ENCODE measurements around the gene MIXL1. TPM values are rescaled to one million over a fixed set of nuclear protein-coding genes. Genes with fewer than 3 reads are reported as not detected.

The MIXL1 gene
- total and polyA plus RNA-seq, 4 donors = 0.19 to 0.51 TPM; not detected in 2

- Histone ChIP-seq H3K9me3 (ENCODE audit: control insufficient read depth, low read length) (no peaks in the 10 kb centered on the region), H3K27me3 (ENCODE audit: control insufficient read depth in 1 of 2, insufficient read depth in 2 of 2, low read length in 1 of 2) (no peaks in the 10 kb centered on the region), H3K27ac (ENCODE audit: low read depth in 1 of 2, low read length in 2 of 2) (no peak overlapping the region), H3K36me3 (ENCODE audit: control insufficient read depth in 1 of 2, insufficient read depth in 2 of 2, low read length in 1 of 2) (no peaks in the 10 kb centered on the region), H3K4me3 (ENCODE audit: low read length in 2 of 2) (no peak overlapping the region), H3K4me1 (ENCODE audit: control insufficient read depth in 1 of 2, insufficient read depth in 2 of 2, low read length in 2 of 2) (no peaks in the 10 kb centered on the region)
- DNase-seq = no peak
- 88 to 93% methylated on average over 17 of the region's 17 CpGs for WGBS, 2 donors
- ATAC-seq (ENCODE audit: low FRiP score) = no peak
- intact Hi-C loops (cut with DNase I) = no loop called here
These were observed 14.0 kb upstream of the MIXL1 start for GRCh38 chr1:226209307-226210059.

DNA sequence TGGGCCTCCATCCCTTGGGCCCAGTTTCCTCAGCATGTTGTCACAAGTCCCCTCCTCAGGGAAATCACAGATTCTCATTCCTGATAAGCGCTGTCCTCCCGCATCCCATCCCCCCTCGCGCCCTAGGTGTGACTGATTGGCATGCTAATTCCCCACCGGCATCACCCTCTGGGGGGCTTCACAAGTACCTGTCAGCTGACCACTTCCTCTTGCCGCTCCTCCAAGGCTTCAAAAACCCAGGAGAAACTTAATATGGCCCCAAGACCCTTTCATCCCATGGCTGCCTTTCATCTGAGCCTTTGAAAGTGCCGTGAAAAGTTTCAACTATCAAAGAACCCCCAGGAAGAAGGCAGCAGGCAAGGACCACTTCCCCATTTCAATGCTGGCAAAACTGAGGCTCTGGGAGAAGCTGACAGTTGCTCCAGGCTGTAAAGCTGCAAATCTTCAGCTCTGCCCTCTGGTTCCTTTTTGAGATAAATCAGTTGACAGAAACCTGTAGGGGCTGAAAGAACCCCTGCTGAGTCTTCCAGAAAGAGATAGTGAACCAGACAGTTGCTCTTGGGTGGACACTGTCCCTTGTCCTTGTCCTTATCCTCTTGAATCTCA lies 12.8 kb upstream of the MIXL1 start:
- Histone ChIP-seq H3K36me3 (ENCODE audit: control insufficient read depth in 1 of 2, insufficient read depth in 2 of 2, low read length in 1 of 2) (no peaks in the 10 kb centered on the region), H3K4me1 (ENCODE audit: control insufficient read depth in 1 of 2, insufficient read depth in 2 of 2, low read length in 2 of 2) (no peaks in the 10 kb centered on the region), H3K9me3 (ENCODE audit: control insufficient read depth, low read length) (no peaks in the 10 kb centered on the region), H3K27me3 (ENCODE audit: control insufficient read depth in 1 of 2, insufficient read depth in 2 of 2, low read length in 1 of 2) (no peaks in the 10 kb centered on the region), H3K27ac (ENCODE audit: low read depth in 1 of 2, low read length in 2 of 2) (no peak overlapping the region), H3K4me3 (ENCODE audit: low read length in 2 of 2) (no peak overlapping the region)
- no peak for ATAC-seq (ENCODE audit: low FRiP score)
- intact Hi-C loops (cut with DNase I) = no loop called here
- DNase-seq = no peak
- WGBS, 2 donors = 83 to 87% methylated on average over 7 of the region's 7 CpGs

GRCh38 chr1:226211181-226211821 lies 12.2 kb upstream of the MIXL1 start:
- Histone ChIP-seq H3K36me3 (ENCODE audit: control insufficient read depth in 1 of 2, insufficient read depth in 2 of 2, low read length in 1 of 2) (no peaks in the 10 kb centered on the region), H3K9me3 (ENCODE audit: control insufficient read depth, low read length) (no peaks in the 10 kb centered on the region), H3K27me3 (ENCODE audit: control insufficient read depth in 1 of 2, insufficient read depth in 2 of 2, low read length in 1 of 2) (no peaks in the 10 kb centered on the region), H3K4me3 (ENCODE audit: low read length in 2 of 2) (no peak overlapping the region), H3K27ac (ENCODE audit: low read depth in 1 of 2, low read length in 2 of 2) (no peak overlapping the region), H3K4me1 (ENCODE audit: control insufficient read depth in 1 of 2, insufficient read depth in 2 of 2, low read length in 2 of 2) (no peaks in the 10 kb centered on the region)
- WGBS, 2 donors = 81% methylated on average over 5 of the region's 5 CpGs
- intact Hi-C loops (cut with DNase I) = no loop called here
- DNase-seq (no peak), ATAC-seq (ENCODE audit: low FRiP score) (no peak)

DNA sequence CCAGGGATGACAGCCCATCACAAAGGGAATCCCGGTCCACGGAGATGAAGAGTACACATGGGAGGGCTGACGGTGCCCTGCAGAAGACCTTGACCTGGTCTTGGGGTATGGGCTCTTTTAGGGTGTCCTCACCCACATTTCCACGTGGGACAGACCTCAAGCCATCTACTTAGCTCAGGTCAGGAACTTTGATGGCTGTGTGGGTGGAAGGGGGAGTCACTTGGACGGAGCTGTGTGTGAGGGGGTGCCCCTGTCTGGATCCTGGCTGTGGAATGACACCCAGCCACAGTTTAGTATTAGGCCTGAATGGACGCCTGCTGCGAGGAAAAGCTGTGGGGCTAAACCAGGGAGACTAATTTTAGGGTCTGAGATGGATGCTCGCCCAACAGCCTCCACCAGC lies 10.9 kb upstream of the MIXL1 start:
- H3K4me3 ChIP-seq (ENCODE audit: low read length in 2 of 2) = no peak overlapping the region
- intact Hi-C loops (cut with DNase I) = no loop called here
- H3K27ac ChIP-seq (ENCODE audit: low read depth in 1 of 2, low read length in 2 of 2) = no peak overlapping the region
- DNase-seq (no peak), ATAC-seq (ENCODE audit: low FRiP score) (no peak)
- no peaks in the 10 kb centered on the region for H3K9me3 ChIP-seq (ENCODE audit: control insufficient read depth, low read length)
- no peaks in the 10 kb centered on the region for H3K36me3 ChIP-seq (ENCODE audit: control insufficient read depth in 1 of 2, insufficient read depth in 2 of 2, low read length in 1 of 2)
- no peaks in the 10 kb centered on the region for H3K4me1 ChIP-seq (ENCODE audit: control insufficient read depth in 1 of 2, insufficient read depth in 2 of 2, low read length in 2 of 2)
- 91 to 92% methylated on average over 8 of the region's 8 CpGs for WGBS, 2 donors
- H3K27me3 ChIP-seq (ENCODE audit: control insufficient read depth in 1 of 2, insufficient read depth in 2 of 2, low read length in 1 of 2) = no peaks in the 10 kb centered on the region

DNA sequence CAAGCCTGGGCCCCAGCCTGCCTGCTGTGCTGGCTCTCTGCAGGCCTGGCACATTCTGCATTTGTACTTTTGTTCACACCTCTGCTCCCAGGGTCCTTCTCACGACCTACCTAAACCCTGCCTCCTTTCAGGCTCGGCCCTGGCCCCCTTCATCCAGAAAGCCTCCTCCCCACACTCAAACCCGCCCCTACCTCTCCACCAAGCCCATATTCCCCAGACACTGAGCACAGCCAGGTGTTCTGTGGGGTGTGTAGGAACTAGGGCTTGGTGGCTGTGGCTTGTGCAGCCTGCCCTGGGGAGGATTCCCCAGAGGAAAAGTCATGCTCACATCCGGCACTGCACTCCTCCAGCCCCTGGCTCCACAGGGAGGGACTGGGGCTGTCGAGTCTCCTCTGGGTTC lies 8.2 kb upstream of the MIXL1 start:
- Histone ChIP-seq H3K9me3 (ENCODE audit: control insufficient read depth, low read length) (no peaks in the 10 kb centered on the region), H3K36me3 (ENCODE audit: control insufficient read depth in 1 of 2, insufficient read depth in 2 of 2, low read length in 1 of 2) (no peaks in the 10 kb centered on the region), H3K4me3 (ENCODE audit: low read length in 2 of 2) (no peak overlapping the region), H3K4me1 (ENCODE audit: control insufficient read depth in 1 of 2, insufficient read depth in 2 of 2, low read length in 2 of 2) (no peaks in the 10 kb centered on the region), H3K27me3 (ENCODE audit: control insufficient read depth in 1 of 2, insufficient read depth in 2 of 2, low read length in 1 of 2) (no peaks in the 10 kb centered on the region), H3K27ac (ENCODE audit: low read depth in 1 of 2, low read length in 2 of 2) (no peak overlapping the region)
- DNase-seq (no peak), ATAC-seq (ENCODE audit: low FRiP score) (no peak)
- WGBS, 2 donors = 71% methylated on average over 5 of the region's 5 CpGs
- intact Hi-C loops (cut with DNase I) = no loop called here

GRCh38 chr1:226216056-226216455 lies 7.4 kb upstream of the MIXL1 start:
- no peak for DNase-seq
- Histone ChIP-seq H3K4me3 (ENCODE audit: low read length in 2 of 2) (no peak overlapping the region), H3K9me3 (ENCODE audit: control insufficient read depth, low read length) (no peaks in the 10 kb centered on the region), H3K27ac (ENCODE audit: low read depth in 1 of 2, low read length in 2 of 2) (no peak overlapping the region), H3K4me1 (ENCODE audit: control insufficient read depth in 1 of 2, insufficient read depth in 2 of 2, low read length in 2 of 2) (no peaks in the 10 kb centered on the region), H3K27me3 (ENCODE audit: control insufficient read depth in 1 of 2, insufficient read depth in 2 of 2, low read length in 1 of 2) (no peaks in the 10 kb centered on the region), H3K36me3 (ENCODE audit: control insufficient read depth in 1 of 2, insufficient read depth in 2 of 2, low read length in 1 of 2) (no peaks in the 10 kb centered on the region)
- 77 to 80% methylated on average over 5 of the region's 5 CpGs for WGBS, 2 donors
- intact Hi-C loops (cut with DNase I) = no loop called here
- no peak for ATAC-seq (ENCODE audit: low FRiP score)

DNA sequence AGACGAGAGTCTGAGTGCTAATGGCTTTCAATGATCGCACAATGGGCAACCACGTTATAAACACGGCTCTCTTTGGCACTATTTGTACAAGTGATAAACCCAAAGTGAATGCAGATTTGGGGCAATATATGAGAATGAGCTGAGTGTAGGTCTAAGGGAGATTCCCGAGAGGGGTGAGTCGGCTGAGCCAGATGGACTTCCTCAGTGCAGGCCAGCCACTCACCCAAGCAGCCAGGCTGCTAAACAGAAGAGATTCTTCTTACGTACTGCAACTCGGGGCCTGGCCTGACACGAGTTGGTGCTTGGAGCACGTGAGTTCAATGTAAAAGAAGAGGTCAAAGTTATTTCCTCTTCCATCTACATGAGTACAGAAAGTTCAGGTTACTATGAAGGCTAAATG lies 6.2 kb upstream of the MIXL1 start:
- Histone ChIP-seq H3K27me3 (ENCODE audit: control insufficient read depth in 1 of 2, insufficient read depth in 2 of 2, low read length in 1 of 2) (no peaks in the 10 kb centered on the region), H3K4me1 (ENCODE audit: control insufficient read depth in 1 of 2, insufficient read depth in 2 of 2, low read length in 2 of 2) (no peaks in the 10 kb centered on the region), H3K9me3 (ENCODE audit: control insufficient read depth, low read length) (no peaks in the 10 kb centered on the region), H3K27ac (ENCODE audit: low read depth in 1 of 2, low read length in 2 of 2) (no peak overlapping the region), H3K36me3 (ENCODE audit: control insufficient read depth in 1 of 2, insufficient read depth in 2 of 2, low read length in 1 of 2) (no peaks in the 10 kb centered on the region), H3K4me3 (ENCODE audit: low read length in 2 of 2) (no peak overlapping the region)
- intact Hi-C loops (cut with DNase I) = no loop called here
- no peak for ATAC-seq (ENCODE audit: low FRiP score)
- DNase-seq = no peak
- 81% methylated on average over 10 of the region's 10 CpGs for WGBS, 2 donors

- ATAC-seq (ENCODE audit: low FRiP score) = no peak
- no peak overlapping the region for H3K27ac ChIP-seq (ENCODE audit: low read depth in 1 of 2, low read length in 2 of 2)
- no peak overlapping the region for H3K4me3 ChIP-seq (ENCODE audit: low read length in 2 of 2)
- no peaks in the 10 kb centered on the region for H3K27me3 ChIP-seq (ENCODE audit: control insufficient read depth in 1 of 2, insufficient read depth in 2 of 2, low read length in 1 of 2)
- intact Hi-C loops (cut with DNase I) = no loop called here
- no peaks in the 10 kb centered on the region for H3K9me3 ChIP-seq (ENCODE audit: control insufficient read depth, low read length)
- H3K36me3 ChIP-seq (ENCODE audit: control insufficient read depth in 1 of 2, insufficient read depth in 2 of 2, low read length in 1 of 2) = no peaks in the 10 kb centered on the region
- DNase-seq = no peak
- H3K4me1 ChIP-seq (ENCODE audit: control insufficient read depth in 1 of 2, insufficient read depth in 2 of 2, low read length in 2 of 2) = no peaks in the 10 kb centered on the region
- 66 to 70% methylated on average over 11 of the region's 11 CpGs for WGBS, 2 donors
These were observed 2.8 kb upstream of the MIXL1 start for GRCh38 chr1:226220473-226221189.

Measured in aorta (tissue), 5 donors.